WERI-Rb-1 (cell line): ENCODE results near the gene AGBL1.

Source experiments
- DNase-seq: peaks from one replicate; pipeline ENCODE4 v3.0.0-alpha.2; 2020
- H3K27ac ChIP-seq: fragments of 250-450 bp; sonication (Bioruptor Pico); 2 replicates; pipeline ENCODE4 v1.5.1; 2020; ENCODE audit warnings: mild to moderate bottlenecking, moderate library complexity
- H3K27me3 ChIP-seq: fragments of 250-450 bp; sonication (Bioruptor Pico); 2 replicates; pipeline ENCODE4 v1.5.1; 2021; ENCODE audit warnings: mild to moderate bottlenecking, low read depth, moderate library complexity; ENCODE audit not compliant: insufficient read depth, severe bottlenecking
- H3K36me3 ChIP-seq: fragments of 250-450 bp; sonication (Bioruptor Pico); 2 replicates; pipeline ENCODE4 v1.5.1; 2020; ENCODE audit warnings: mild to moderate bottlenecking, moderate library complexity
- H3K4me3 ChIP-seq: 2 replicates; pipeline ENCODE4 v1.5.1; 2011; ENCODE audit warnings: low read depth, mild to moderate bottlenecking, control low read depth, low read length
- H3K9me3 ChIP-seq: fragments of 250-450 bp; sonication (Bioruptor Pico); 2 replicates; pipeline ENCODE4 v1.5.1; 2021; ENCODE audit warnings: mild to moderate bottlenecking, moderate library complexity; ENCODE audit not compliant: severe bottlenecking
- CTCF ChIP-seq: IDR thresholded peaks from 2 replicates; pipeline ENCODE4 v1.5.1; 2011; ENCODE audit warnings: low read depth, mild to moderate bottlenecking, control low read depth, inconsistent platforms, low read length

Gene AGBL1

GRCh38 chr15:86879250-86880229 is 799.9 kb downstream of the AGBL1 start:
- no peak for TF ChIP-seq CTCF
- Histone ChIP-seq H3K36me3 (no peaks in the 10 kb centered on the region), H3K27ac (no peak overlapping the region), H3K4me3 (no peak overlapping the region), H3K27me3 (peaks cover 26% of the 10 kb centered on the region), H3K9me3 (no peaks in the 10 kb centered on the region)
- DNase-seq, result no peak

GRCh38 chr15:86885616-86886015 is 805.9 kb downstream of the AGBL1 start:
- no peak for TF ChIP-seq CTCF
- no peak for DNase-seq
- Histone ChIP-seq H3K27ac (no peak overlapping the region), H3K9me3 (no peaks in the 10 kb centered on the region), H3K27me3 (peaks cover 24% of the 10 kb centered on the region), H3K36me3 (no peaks in the 10 kb centered on the region), H3K4me3 (no peak overlapping the region)

- no peak for DNase-seq
- no peak overlapping the region for H3K4me3 ChIP-seq
- TF ChIP-seq CTCF, result no peak
- H3K27me3 ChIP-seq, result peaks cover 13% of the 10 kb centered on the region
- no peak overlapping the region for H3K27ac ChIP-seq
- H3K9me3 ChIP-seq, result no peaks in the 10 kb centered on the region
- H3K36me3 ChIP-seq, result no peaks in the 10 kb centered on the region
Measured at GRCh38 chr15:86892774-86893449, 813.2 kb downstream of the AGBL1 start.

GRCh38 chr15:86894269-86894668 is 814.6 kb downstream of the AGBL1 start:
- Histone ChIP-seq H3K27me3 (peaks cover 13% of the 10 kb centered on the region), H3K36me3 (no peaks in the 10 kb centered on the region), H3K4me3 (no peak overlapping the region), H3K27ac (no peak overlapping the region), H3K9me3 (no peaks in the 10 kb centered on the region)
- no peak for TF ChIP-seq CTCF
- DNase-seq, result no peak

GRCh38 chr15:86903642-86904421 is 824.2 kb downstream of the AGBL1 start:
- H3K4me3 ChIP-seq, result no peak overlapping the region
- no peaks in the 10 kb centered on the region for H3K9me3 ChIP-seq
- DNase-seq, result no peak
- peaks cover 12% of the 10 kb centered on the region for H3K27me3 ChIP-seq
- no peaks in the 10 kb centered on the region for H3K36me3 ChIP-seq
- H3K27ac ChIP-seq, result no peak overlapping the region
- TF ChIP-seq CTCF, result no peak
